ENCODE data around the gene SBF2. TPM values are rescaled to one million over a fixed set of nuclear protein-coding genes. Genes with fewer than 3 reads are reported as not detected.

The SBF2 gene
- total and polyA plus RNA-seq, 2 of the 13 experiments (the other 11 are each of a cell fraction or from before 2014, with no cell fraction given): 24.0 to 45.8 TPM

- TF ChIP-seq ZFY (CRISPR knock-in tag; IDR thresholded peaks at IDR 0.05) (peak; percentile 69), ZNF580 (CRISPR knock-in tag; IDR thresholded peaks at IDR 0.05; ENCODE audit: borderline replicate concordance, low read depth) (peak; percentile 17; the same call in 1 of the 2 replicates), ZNF777 (CRISPR knock-in tag; IDR thresholded peaks at IDR 0.05) (no peak), FOXK1 (CRISPR knock-in tag; IDR thresholded peaks at IDR 0.05; ENCODE audit: borderline replicate concordance, low read depth) (no peak), ONECUT2 (CRISPR knock-in tag; IDR thresholded peaks at IDR 0.05) (no peak; the same call in 1 of the 2 replicates), ZNF44 (CRISPR knock-in tag; IDR thresholded peaks at IDR 0.05) (0 out of 2 replicates have a peak, but pooled peaks have one; percentile 5), ZNF382 (CRISPR knock-in tag; IDR thresholded peaks at IDR 0.05; ENCODE audit: borderline replicate concordance) (no peak), ZNF746 (CRISPR knock-in tag; IDR thresholded peaks at IDR 0.05) (peak; percentile 69; the same call in 1 of the 2 replicates), SP5 (CRISPR knock-in tag; IDR thresholded peaks at IDR 0.05; ENCODE audit: borderline replicate concordance, low read depth) (peak; percentile 32; the same call in 1 of the 2 replicates), JUN (CRISPR knock-in tag; IDR thresholded peaks at IDR 0.05) (no peak), TCF7 (IDR thresholded peaks at IDR 0.05; ENCODE audit: low read depth) (no peak), GLI4 (CRISPR knock-in tag; IDR thresholded peaks at IDR 0.05; ENCODE audit: borderline replicate concordance) (no peak), KAT7 (CRISPR knock-in tag; IDR thresholded peaks at IDR 0.05; ENCODE audit: borderline replicate concordance) (peak; percentile 82; the same call in 1 of the 2 replicates), ZNF562 (CRISPR knock-in tag; IDR thresholded peaks at IDR 0.05; ENCODE audit: borderline replicate concordance) (no peak), ARID3A (IDR thresholded peaks at IDR 0.05; ENCODE audit: low read depth, low read length) (peak; percentile 20; the same call in 1 of the 2 replicates), CENPX (CRISPR knock-in tag; IDR thresholded peaks at IDR 0.05) (no peak), ZGPAT (CRISPR knock-in tag; IDR thresholded peaks at IDR 0.05) (peak; percentile 80), MAFF (IDR thresholded peaks at IDR 0.05; ENCODE audit: low read depth, low read length) (no peak), UBTF (CRISPR knock-in tag; IDR thresholded peaks at IDR 0.05) (peak; percentile 89), ZNF296 (CRISPR knock-in tag; conservative IDR thresholded peaks at IDR 0.05) (peak; percentile 90), ZNF446 (CRISPR knock-in tag; IDR thresholded peaks at IDR 0.05) (no peak), PHF20 (CRISPR knock-in tag; IDR thresholded peaks at IDR 0.05) (peak; percentile 70), BRCA1 (CRISPR knock-in tag; IDR thresholded peaks at IDR 0.05) (peak; percentile 41; the same call in 1 of the 2 replicates), ZNF224 (CRISPR knock-in tag; IDR thresholded peaks at IDR 0.05) (peak; percentile 84; the same call in 1 of the 2 replicates), KLF15 (CRISPR knock-in tag; IDR thresholded peaks at IDR 0.05; ENCODE audit: borderline replicate concordance) (no peak), HDAC2 (CRISPR knock-in tag; IDR thresholded peaks at IDR 0.05) (peak; percentile 48)
Measured at GRCh38 chr11:10304495-10305261, 10.7 kb upstream of the SBF2 start, which contains the start of gene ADM (continued).
